Caco-2 (cell line): ENCODE data around the gene PIP5KL1. TPM values are rescaled to one million over a fixed set of nuclear protein-coding genes. Genes with fewer than 3 reads are reported as not detected.

ENCODE experiments used
- BruUV-seq: library from RNA; stranded (reverse); fragments of 400-500 nt; replicated peaks from 2 replicates; lab custom pipeline; 2021; lab: Mats Ljungman, UMichigan
- CTCF ChIA-PET: fragments of 300-600 bp; sonication (Branson Sonifier 250); formaldehyde crosslinking; loops from one replicate; lab custom pipeline; 2022; ENCODE audit warnings: antibody characterized with exemption; lab: Charles Lee
- POLR2A ChIA-PET: fragments of 300-600 bp; sonication (Branson Sonifier 250); formaldehyde crosslinking; loops from one replicate; lab custom pipeline; 2022; ENCODE audit warnings: antibody characterized with exemption; lab: Charles Lee
- DNase-seq, 2 experiments: peaks; one replicate each; pipeline versions ENCODE4 v3.0.0 to v3.0.0-alpha.2; 2020 to 2022
- H3K27me3 ChIP-seq: replicated peaks from 2 replicates; pipeline ENCODE4 v1.6.0; 2011; ENCODE audit warnings: low read length; ENCODE audit not compliant: control insufficient read depth, insufficient read depth
- H3K36me3 ChIP-seq: 2 replicates; pipeline ENCODE4 v1.5.1; 2011; ENCODE audit warnings: low read length; ENCODE audit not compliant: control insufficient read depth, insufficient read depth
- H3K4me1 ChIP-seq: fragments of 250-450 bp; sonication (Bioruptor Pico); 2 replicates; pipeline ENCODE4 v1.5.1; 2020; ENCODE audit warnings: mild to moderate bottlenecking
- H3K4me3 ChIP-seq: 2 replicates; pipeline ENCODE4 v1.5.1; 2011; ENCODE audit warnings: low read depth, mild to moderate bottlenecking, control low read depth, low read length
- H3K9me3 ChIP-seq: fragments of 250-450 bp; sonication (Bioruptor Pico); 2 replicates; pipeline ENCODE4 v1.5.1; 2020; ENCODE audit warnings: mild to moderate bottlenecking, moderate library complexity
- H3K27ac Mint-ChIP-seq: one replicate; pipeline ENCODE4 v1.8.0; 2022; ENCODE audit warnings: mixed read lengths; ENCODE audit not compliant: unreplicated experiment
- H3K27me3 Mint-ChIP-seq: one replicate; pipeline ENCODE4 v1.8.0; 2022; ENCODE audit warnings: mixed read lengths; ENCODE audit not compliant: insufficient read depth, unreplicated experiment
- H3K36me3 Mint-ChIP-seq: one replicate; pipeline ENCODE4 v1.8.0; 2022; ENCODE audit warnings: mild to moderate bottlenecking, mixed read lengths; ENCODE audit not compliant: insufficient read depth, unreplicated experiment
- H3K4me1 Mint-ChIP-seq: one replicate; pipeline ENCODE4 v1.8.0; 2022; ENCODE audit warnings: low read depth, mixed read lengths; ENCODE audit not compliant: unreplicated experiment
- H3K4me3 Mint-ChIP-seq: one replicate; pipeline ENCODE4 v1.8.0; 2022; ENCODE audit warnings: mild to moderate bottlenecking, moderate library complexity, mixed read lengths; ENCODE audit not compliant: unreplicated experiment
- H3K9me3 Mint-ChIP-seq: one replicate; pipeline ENCODE4 v1.8.0; 2022; ENCODE audit warnings: mixed read lengths; ENCODE audit not compliant: unreplicated experiment
- CTCF ChIP-seq, 2 experiments: fragments of 200-600 bp in 1 of 2; IDR thresholded peaks; 1 replicate in 1 of 2; 2 replicates in 1 of 2; pipeline versions ENCODE4 v1.5.1 to v1.8.0; 2011 to 2022; ENCODE audit warnings: antibody characterized with exemption in 1 of 2, control low read depth in 1 of 2, inconsistent platforms in 1 of 2, low read depth in 1 of 2, low read length in 1 of 2, mild to moderate bottlenecking in 1 of 2, moderate library complexity in 1 of 2; ENCODE audit not compliant: insufficient read depth in 1 of 2, severe bottlenecking in 1 of 2, unreplicated experiment in 1 of 2
- intact Hi-C: fragments of 100-400 bp; cut with micrococcal nuclease; formaldehyde crosslinking; loops from one replicate; pipeline ENCODE4 v1.10.0; 2022; ENCODE audit not compliant: unreplicated experiment
- total RNA-seq: library from RNA; stranded (reverse); gene quantifications from 2 replicates; pipeline ENCODE4 v1.2.3, GENCODE V29; 2022

Gene PIP5KL1
- total RNA-seq, 1 experiment from 2014 or later = 2.3 TPM

- Histone ChIP-seq H3K4me1 (peaks cover 29% of the 10 kb centered on the region), H3K27me3 (no peaks in the 10 kb centered on the region), H3K9me3 (peaks cover 6% of the 10 kb centered on the region), H3K4me3 (no peak overlapping the region), H3K36me3 (no peaks in the 10 kb centered on the region)
- no peak overlapping the region for H3K27ac Mint-ChIP-seq
- H3K4me3 Mint-ChIP-seq = no peak overlapping the region
- intact Hi-C loops = no loop called here
- no peaks in the 10 kb centered on the region for H3K27me3 Mint-ChIP-seq
- H3K9me3 Mint-ChIP-seq = no peaks in the 10 kb centered on the region
- no peak for TF ChIP-seq CTCF (IDR thresholded peaks at IDR 0.05; ENCODE audit: insufficient read depth in 1 of 2, low read depth in 1 of 2, low read length in 1 of 2, severe bottlenecking in 1 of 2, unreplicated experiment in 1 of 2)
- DNase-seq = no peak
- H3K36me3 Mint-ChIP-seq = peaks cover 16% of the 10 kb centered on the region
- no TSS peak for BruUV-seq
- POLR2A ChIA-PET = no interaction called here
- H3K4me1 Mint-ChIP-seq = peaks cover 12% of the 10 kb centered on the region
- CTCF ChIA-PET = interaction anchor here (0.7 to 1.4 kb wide), 3 partner anchors 9 to 11 kb away, joined by 3 to 6 read pairs (median 3); no protein-coding TSS in a partner anchor
Observed at GRCh38 chr9:127953154-127953553, 22.6 kb upstream of the PIP5KL1 start.

GRCh38 chr9:127950513-127951289 is 20.1 kb upstream of the PIP5KL1 start:
- no peak for DNase-seq
- Histone ChIP-seq H3K36me3 (no peaks in the 10 kb centered on the region), H3K4me1 (peaks cover 22% of the 10 kb centered on the region), H3K4me3 (no peak overlapping the region), H3K9me3 (no peaks in the 10 kb centered on the region), H3K27me3 (no peaks in the 10 kb centered on the region)
- H3K27ac Mint-ChIP-seq = no peak overlapping the region
- H3K36me3 Mint-ChIP-seq = peaks cover 28% of the 10 kb centered on the region
- peaks cover 7% of the 10 kb centered on the region for H3K4me1 Mint-ChIP-seq
- no peak for TF ChIP-seq CTCF (IDR thresholded peaks at IDR 0.05; ENCODE audit: insufficient read depth in 1 of 2, low read depth in 1 of 2, low read length in 1 of 2, severe bottlenecking in 1 of 2, unreplicated experiment in 1 of 2)
- no peaks in the 10 kb centered on the region for H3K9me3 Mint-ChIP-seq
- no peaks in the 10 kb centered on the region for H3K27me3 Mint-ChIP-seq
- intact Hi-C loops = no loop called here
- CTCF ChIA-PET = interaction anchor here (0.6 kb wide), 1 partner anchor 96 kb away, joined by 3 read pairs; no protein-coding TSS in a partner anchor
- BruUV-seq = no TSS peak
- POLR2A ChIA-PET = no interaction called here
- H3K4me3 Mint-ChIP-seq = no peak overlapping the region

- Mint-ChIP-seq H3K4me3 (no peak overlapping the region), H3K36me3 (peaks cover 29% of the 10 kb centered on the region), H3K27ac (no peak overlapping the region), H3K4me1 (no peaks in the 10 kb centered on the region), H3K27me3 (no peaks in the 10 kb centered on the region), H3K9me3 (no peaks in the 10 kb centered on the region)
- Histone ChIP-seq H3K27me3 (no peaks in the 10 kb centered on the region), H3K36me3 (no peaks in the 10 kb centered on the region), H3K4me3 (no peak overlapping the region), H3K4me1 (peaks cover 15% of the 10 kb centered on the region), H3K9me3 (no peaks in the 10 kb centered on the region)
- BruUV-seq = no TSS peak
- CTCF ChIA-PET = interaction anchor here (0.6 to 0.7 kb wide), 2 partner anchors 10 to 97 kb away, joined by 3 to 5 read pairs; no protein-coding TSS in a partner anchor
- intact Hi-C loops = no loop called here
- no peak for TF ChIP-seq CTCF (IDR thresholded peaks at IDR 0.05; ENCODE audit: insufficient read depth in 1 of 2, low read depth in 1 of 2, low read length in 1 of 2, severe bottlenecking in 1 of 2, unreplicated experiment in 1 of 2)
- no peak for DNase-seq
- POLR2A ChIA-PET = no interaction called here
Observed at GRCh38 chr9:127949827-127950512, 19.4 kb upstream of the PIP5KL1 start.
